ENCODE data around the gene SLMAP. TPM values are rescaled to one million over a fixed set of nuclear protein-coding genes. Genes with fewer than 3 reads are reported as not detected.

SLMAP gene
- total RNA-seq, 3 donors from 2014 or later = 41.3 to 105 (median 83.6) TPM

DNA sequence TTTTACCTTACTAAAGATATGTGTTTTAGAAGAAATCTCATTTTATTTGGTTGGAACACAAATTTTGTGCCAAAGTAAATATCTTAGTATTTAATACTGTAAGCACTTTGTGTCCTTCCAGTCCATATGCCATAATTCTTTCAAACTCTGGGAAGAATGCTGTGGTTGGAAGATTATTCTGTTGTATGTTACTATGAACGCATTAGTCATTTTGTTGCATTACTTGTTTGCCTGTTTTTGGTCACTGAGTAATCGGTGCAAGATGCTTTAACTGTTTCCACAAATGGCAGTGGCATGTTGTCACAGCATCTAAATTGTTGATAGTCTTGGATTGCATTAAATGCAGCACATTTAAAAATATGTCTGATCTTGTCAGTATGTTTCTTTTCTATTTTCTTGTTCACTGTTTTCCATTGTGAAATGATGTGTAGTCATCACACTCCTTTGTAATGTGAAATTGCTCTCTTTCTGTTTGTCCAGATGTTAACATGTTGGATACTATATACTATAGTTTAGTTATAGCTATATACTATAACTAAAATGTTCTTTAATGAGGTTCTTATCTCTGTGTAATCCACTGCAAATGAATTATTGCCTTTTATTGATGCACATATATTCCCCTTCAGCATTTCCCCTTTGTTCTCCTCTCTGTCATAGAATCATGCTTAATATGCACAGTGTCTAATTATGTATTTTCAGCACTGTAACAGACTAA, 162.2 kb downstream of the SLMAP start:
- Histone ChIP-seq H3K4me1 (no peaks in the 10 kb centered on the region), H3K36me3 (no peaks in the 10 kb centered on the region), H3K4me3 (no peak overlapping the region), H3K27me3 (no peaks in the 10 kb centered on the region), H3K27ac (no peak overlapping the region), H3K9me3 (no peaks in the 10 kb centered on the region)
- TF ChIP-seq, protein P1, sequence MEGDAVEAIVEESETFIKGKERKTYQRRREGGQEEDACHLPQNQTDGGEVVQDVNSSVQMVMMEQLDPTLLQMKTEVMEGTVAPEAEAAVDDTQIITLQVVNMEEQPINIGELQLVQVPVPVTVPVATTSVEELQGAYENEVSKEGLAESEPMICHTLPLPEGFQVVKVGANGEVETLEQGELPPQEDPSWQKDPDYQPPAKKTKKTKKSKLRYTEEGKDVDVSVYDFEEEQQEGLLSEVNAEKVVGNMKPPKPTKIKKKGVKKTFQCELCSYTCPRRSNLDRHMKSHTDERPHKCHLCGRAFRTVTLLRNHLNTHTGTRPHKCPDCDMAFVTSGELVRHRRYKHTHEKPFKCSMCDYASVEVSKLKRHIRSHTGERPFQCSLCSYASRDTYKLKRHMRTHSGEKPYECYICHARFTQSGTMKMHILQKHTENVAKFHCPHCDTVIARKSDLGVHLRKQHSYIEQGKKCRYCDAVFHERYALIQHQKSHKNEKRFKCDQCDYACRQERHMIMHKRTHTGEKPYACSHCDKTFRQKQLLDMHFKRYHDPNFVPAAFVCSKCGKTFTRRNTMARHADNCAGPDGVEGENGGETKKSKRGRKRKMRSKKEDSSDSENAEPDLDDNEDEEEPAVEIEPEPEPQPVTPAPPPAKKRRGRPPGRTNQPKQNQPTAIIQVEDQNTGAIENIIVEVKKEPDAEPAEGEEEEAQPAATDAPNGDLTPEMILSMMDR (IDR thresholded peaks at IDR 0.05) = no peak
- TF ChIP-seq POLR2AphosphoS5 (IDR thresholded peaks at IDR 0.05) (no peak), POLR2A (IDR thresholded peaks at IDR 0.05) (no peak)
- intact Hi-C loops (cut with DNase I; ENCODE audit: low total_unique reads) = no loop called here
- DNase-seq (ENCODE audit: low spot score in 2 of 2) = no peak

DNA sequence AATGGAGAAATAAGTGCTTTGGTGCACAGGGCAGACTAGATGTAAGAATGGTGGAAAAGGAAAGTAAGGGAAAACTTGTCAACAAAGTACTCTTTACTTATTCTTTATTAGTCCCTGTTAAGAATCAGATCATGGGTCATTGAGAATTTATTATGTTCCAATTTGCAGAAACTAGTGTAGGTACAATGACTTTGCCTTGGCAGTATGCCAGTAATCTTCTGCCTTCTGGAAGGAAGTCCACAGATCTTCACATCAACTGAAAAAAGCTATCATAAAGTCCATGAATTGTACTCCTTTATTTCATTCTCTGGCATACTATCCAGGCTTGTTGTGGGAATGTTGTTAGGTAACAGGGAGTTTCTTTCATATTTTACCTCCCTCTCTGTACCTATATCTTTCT, 163.9 kb downstream of the SLMAP start:
- no peaks in the 10 kb centered on the region for H3K36me3 ChIP-seq
- H3K27ac ChIP-seq = peak overlapping the region in 1 of 2 donors; percentile 9
- no peak for TF ChIP-seq POLR2AphosphoS5 (IDR thresholded peaks at IDR 0.05)
- TF ChIP-seq, protein P1 (IDR thresholded peaks at IDR 0.05) = no peak
- TF ChIP-seq POLR2A (IDR thresholded peaks at IDR 0.05) = no peak
- H3K27me3 ChIP-seq = no peaks in the 10 kb centered on the region
- DNase-seq (ENCODE audit: low spot score in 2 of 2) = no peak
- no peak overlapping the region for H3K4me3 ChIP-seq
- intact Hi-C loops (cut with DNase I; ENCODE audit: low total_unique reads) = no loop called here
- H3K4me1 ChIP-seq = no peaks in the 10 kb centered on the region
- no peaks in the 10 kb centered on the region for H3K9me3 ChIP-seq

DNA sequence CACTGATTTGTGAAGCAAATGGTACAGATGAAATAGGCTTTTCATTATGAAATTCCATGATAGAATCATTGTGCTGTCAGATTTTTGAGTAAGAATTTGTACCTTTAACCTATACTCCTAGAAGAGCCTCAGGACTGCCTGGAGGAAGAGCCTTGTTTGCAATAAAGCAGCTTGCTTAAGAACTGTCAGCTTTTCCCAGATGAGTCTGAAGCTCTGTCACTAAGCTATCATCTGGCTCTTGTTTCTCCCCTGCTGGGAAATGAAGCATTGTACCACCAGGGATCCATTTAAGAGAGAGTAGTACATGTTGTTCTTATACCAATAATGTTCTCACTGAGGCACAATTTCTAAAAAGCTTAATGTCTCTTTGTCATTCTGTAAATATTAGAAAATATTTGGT, 167.0 kb downstream of the SLMAP start:
- TF ChIP-seq POLR2A (IDR thresholded peaks at IDR 0.05) = no peak
- TF ChIP-seq, protein P1 (IDR thresholded peaks at IDR 0.05) = no peak
- TF ChIP-seq POLR2AphosphoS5 (IDR thresholded peaks at IDR 0.05) = no peak
- intact Hi-C loops (cut with DNase I; ENCODE audit: low total_unique reads) = no loop called here
- no peaks in the 10 kb centered on the region for H3K4me1 ChIP-seq
- no peaks in the 10 kb centered on the region for H3K9me3 ChIP-seq
- H3K4me3 ChIP-seq = no peak overlapping the region
- H3K36me3 ChIP-seq = no peaks in the 10 kb centered on the region
- H3K27ac ChIP-seq = no peak overlapping the region
- no peak for DNase-seq (ENCODE audit: low spot score in 2 of 2)
- no peaks in the 10 kb centered on the region for H3K27me3 ChIP-seq

DNA sequence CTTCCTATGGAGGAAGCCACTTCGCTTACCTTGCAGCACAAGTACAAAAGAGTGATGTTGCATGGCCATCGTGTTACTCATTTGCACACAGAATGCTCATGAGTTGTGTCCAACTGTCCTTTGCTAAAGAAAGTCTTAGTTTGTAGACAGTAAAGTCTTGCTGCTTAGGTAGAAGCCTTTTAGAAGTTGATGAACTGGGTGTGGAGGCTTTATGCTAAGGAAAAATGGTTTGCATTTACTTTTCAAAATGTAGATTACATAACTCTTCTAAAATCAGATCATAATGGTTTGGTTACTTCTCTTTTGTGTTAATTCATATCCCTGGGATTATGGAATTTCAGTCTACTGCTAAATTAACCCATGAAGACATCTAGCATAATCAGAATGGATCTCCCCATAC, 167.6 kb downstream of the SLMAP start:
- no peak overlapping the region for H3K4me3 ChIP-seq
- no peak overlapping the region for H3K27ac ChIP-seq
- no peaks in the 10 kb centered on the region for H3K27me3 ChIP-seq
- no peaks in the 10 kb centered on the region for H3K36me3 ChIP-seq
- no peak for TF ChIP-seq POLR2AphosphoS5 (IDR thresholded peaks at IDR 0.05)
- no peak for DNase-seq (ENCODE audit: low spot score in 2 of 2)
- no peaks in the 10 kb centered on the region for H3K9me3 ChIP-seq
- H3K4me1 ChIP-seq = no peaks in the 10 kb centered on the region
- intact Hi-C loops (cut with DNase I; ENCODE audit: low total_unique reads) = no loop called here

DNA sequence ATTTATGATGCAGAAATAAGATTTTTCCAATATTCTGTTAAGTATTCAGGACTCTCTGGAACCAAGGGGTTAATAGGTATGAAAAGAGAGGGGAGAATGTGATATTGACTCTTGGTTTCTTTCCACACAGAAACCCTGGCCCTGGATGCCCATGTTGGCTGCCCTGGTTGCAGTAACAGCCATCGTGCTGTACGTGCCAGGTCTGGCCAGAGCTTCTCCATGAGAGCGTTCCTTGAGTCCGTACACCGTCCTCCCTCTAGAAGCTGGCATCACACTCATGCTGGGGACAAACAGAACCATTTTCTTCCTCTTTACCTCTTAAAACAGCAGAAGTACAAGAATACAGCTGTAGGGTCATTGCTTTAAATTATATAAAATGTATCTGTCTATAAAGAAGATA, 171.1 kb downstream of the SLMAP start:
- TF ChIP-seq, protein P1 (IDR thresholded peaks at IDR 0.05) = no peak
- no peak for TF ChIP-seq POLR2A (IDR thresholded peaks at IDR 0.05)
- no peak for TF ChIP-seq POLR2AphosphoS5 (IDR thresholded peaks at IDR 0.05)
- H3K27me3 ChIP-seq = no peaks in the 10 kb centered on the region
- no peaks in the 10 kb centered on the region for H3K36me3 ChIP-seq
- no peaks in the 10 kb centered on the region for H3K9me3 ChIP-seq
- intact Hi-C loops (cut with DNase I; ENCODE audit: low total_unique reads) = no loop called here
- H3K4me1 ChIP-seq = no peaks in the 10 kb centered on the region
- DNase-seq (ENCODE audit: low spot score in 2 of 2) = no peak
- H3K4me3 ChIP-seq = no peak overlapping the region
- H3K27ac ChIP-seq = no peak overlapping the region

All from breast epithelium (tissue), 4 donors.